Head of caudate nucleus (tissue), 42 donors: Measurements from ENCODE around the gene CHCHD6.
"Not testable (repeated sequence)": the region's sequence is repeated elsewhere in the genome, so short reads cannot be mapped to it uniquely, and the experiment has no call there.

Experiments used
- DNase-seq, 42 donors: peaks; one replicate each; pipeline versions ENCODE4 v3.0.0 to v3.0.0-alpha.2; 2020 to 2021; ENCODE audit warnings: mixed read lengths in 7 of 42
- intact Hi-C: fragments of 100-400 bp; cut with DNase I; formaldehyde crosslinking; loops from one replicate; pipeline ENCODE4 v1.15.0; 2022

CHCHD6 gene

GRCh38 chr3:126782536-126782935 is 78.5 kb downstream of the CHCHD6 start:
- intact Hi-C loops, result no loop called here
- DNase-seq, result peak in 4 of 42 donors; percentile 13 to 52 (median 26)

- no peak for DNase-seq
- intact Hi-C loops, result no loop called here
Measured at GRCh38 chr3:126784254-126784653, 80.2 kb downstream of the CHCHD6 start.

- DNase-seq, intact Hi-C loops: not testable (repeated sequence)
Measured at GRCh38 chr3:126791320-126791719, 87.3 kb downstream of the CHCHD6 start.

- intact Hi-C loops, result no loop called here
- DNase-seq, result no peak
Measured at GRCh38 chr3:126792998-126793397, 89.0 kb downstream of the CHCHD6 start.

GRCh38 chr3:126797563-126797962 is 93.5 kb downstream of the CHCHD6 start:
- intact Hi-C loops, result no loop called here
- DNase-seq, result no peak

DNA sequence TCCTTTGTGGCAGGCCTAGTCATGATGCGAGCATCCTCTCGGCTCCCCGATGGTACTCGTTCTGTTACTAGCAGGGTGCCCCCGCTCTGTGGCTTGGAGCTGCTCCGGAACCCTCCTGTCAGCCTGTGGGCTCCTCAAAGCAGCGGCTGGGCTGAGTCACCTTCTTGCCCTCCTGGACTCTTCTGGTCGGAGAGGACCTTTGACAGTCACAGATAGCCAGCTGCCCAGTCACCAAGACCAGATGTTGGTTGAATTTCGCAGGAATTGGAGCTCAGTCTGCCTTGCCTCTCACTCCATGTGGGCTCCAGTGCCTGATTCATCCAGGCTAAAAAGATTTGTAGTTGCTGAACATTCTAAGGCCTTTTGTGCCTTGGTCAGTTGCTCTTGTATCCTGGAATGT is 94.5 kb downstream of the CHCHD6 start:
- intact Hi-C loops, result no loop called here
- no peak for DNase-seq

DNA sequence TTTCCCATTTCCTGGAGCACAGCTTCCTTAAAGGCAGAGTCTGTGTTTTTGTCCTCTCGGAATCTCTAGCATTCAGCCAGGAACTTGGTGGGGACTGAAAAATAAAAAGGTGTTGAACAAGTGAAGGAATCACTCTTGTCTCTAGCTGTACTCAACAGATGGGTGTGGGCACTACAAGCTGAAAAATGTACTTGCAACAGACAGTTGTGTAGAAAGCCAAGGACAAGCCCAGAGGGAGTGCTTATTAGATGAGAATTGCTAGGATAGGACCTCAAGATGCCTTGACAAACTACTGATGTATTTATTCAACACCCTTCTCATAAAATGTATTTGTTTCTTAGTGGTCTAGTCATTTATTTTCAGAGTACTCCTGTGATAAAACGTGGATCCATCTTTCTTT is 95.1 kb downstream of the CHCHD6 start:
- DNase-seq, result no peak
- intact Hi-C loops, result no loop called here

DNA sequence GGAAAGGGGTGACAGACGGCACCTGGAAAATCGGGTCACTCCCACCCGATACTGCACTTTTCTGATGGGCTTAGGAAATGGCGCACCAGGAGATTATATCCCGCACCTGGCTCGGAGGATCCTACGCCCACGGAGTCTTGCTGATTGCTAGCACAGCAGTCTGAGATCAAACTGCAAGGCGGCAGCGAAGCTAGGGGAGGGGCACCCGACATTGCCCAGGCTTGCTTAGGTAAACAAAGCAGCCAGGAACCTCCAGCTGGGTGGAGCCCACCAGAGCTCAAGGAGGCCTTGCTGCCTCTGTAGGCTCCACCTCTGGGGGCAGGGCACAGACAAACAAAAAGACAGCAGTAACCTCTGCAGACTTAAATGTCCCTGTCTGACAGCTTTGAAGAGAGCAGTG is 97.3 kb downstream of the CHCHD6 start:
- intact Hi-C loops, DNase-seq: not testable (repeated sequence)

GRCh38 chr3:126807795-126808194 is 103.8 kb downstream of the CHCHD6 start:
- DNase-seq, result no peak
- intact Hi-C loops, result no loop called here

DNA sequence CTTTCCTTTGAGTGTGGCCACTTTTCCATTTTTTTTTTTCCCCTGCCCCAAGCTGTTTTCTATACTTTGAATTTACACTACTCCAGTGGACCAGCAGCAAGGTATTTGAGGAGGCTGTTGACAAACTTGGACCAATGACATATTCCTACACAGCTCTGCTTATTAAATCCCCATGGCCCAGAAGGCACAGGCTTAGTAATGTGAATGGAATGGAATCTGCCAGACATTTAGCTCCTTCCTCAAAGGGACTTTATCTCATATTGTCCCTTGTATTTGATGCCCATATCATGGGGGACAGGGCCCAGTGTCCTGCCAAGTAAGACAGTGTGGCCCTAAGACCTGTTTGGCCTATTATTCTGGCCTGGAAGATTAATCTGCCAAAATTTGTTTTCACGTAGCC is 107.5 kb downstream of the CHCHD6 start:
- intact Hi-C loops, result no loop called here
- DNase-seq, result no peak

DNA sequence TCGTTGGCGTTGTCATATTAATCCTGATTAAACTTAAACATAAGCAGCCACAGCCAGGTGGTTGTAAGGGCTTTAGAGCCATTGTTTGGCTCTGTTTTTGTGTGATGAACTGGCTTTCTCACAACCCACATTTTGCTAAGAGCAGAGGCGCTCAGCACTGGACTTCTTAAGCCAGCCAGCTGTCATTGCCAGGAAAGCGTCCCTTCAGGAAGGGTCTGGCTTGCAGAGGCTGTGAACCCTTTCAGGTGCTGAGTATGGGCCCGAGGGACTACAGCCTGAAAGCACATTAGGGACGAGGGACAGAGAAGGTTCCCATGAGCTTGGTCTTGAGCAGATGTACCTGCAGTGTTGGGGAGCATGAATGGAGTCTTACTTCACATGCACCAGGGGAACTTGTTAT is 112.3 kb downstream of the CHCHD6 start:
- intact Hi-C loops, result no loop called here
- no peak for DNase-seq

DNA sequence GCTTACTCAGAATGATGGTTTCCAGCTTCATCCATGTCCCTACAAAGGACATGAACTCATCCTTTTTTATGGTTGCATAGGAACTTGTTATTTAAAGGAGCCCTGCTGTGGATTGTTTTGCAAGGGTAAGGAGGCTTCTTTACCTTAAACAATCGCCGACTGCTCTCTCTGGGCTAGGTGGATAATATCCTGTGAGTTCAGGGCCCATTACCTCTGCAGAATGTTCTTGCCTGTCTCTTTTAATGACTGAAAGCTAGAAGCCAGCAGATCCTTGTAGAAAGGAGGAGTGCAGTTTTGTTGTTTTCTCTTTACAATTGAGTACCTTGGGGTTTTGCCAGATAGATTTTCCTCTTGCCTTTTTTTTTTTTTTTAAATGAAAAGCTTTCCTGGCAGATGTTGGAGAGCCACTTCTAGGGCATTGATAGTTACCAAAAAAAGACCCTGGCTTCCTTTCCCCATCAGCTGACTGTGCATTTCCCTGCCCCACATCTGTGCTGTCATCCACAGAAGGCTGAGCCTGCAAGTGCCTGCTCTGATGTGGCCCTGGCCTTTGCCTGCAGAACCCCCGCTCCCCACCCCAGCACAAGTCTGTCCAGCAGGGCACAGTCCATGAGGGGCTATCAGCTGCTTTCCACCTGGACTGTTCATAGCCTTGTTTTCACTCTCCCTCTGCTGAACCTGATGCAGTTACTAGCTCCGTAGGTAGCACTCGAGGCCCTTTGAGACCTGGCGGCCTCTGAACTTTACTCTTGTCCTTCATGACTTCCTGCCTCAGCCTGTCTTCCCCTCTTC is 113.1 kb downstream of the CHCHD6 start:
- intact Hi-C loops, result no loop called here
- DNase-seq, result peak in 7 of 42 donors; percentile 2 to 51 (median 20)

- intact Hi-C loops, result no loop called here
- no peak for DNase-seq
Measured at GRCh38 chr3:126817781-126818180, 113.7 kb downstream of the CHCHD6 start.

DNA sequence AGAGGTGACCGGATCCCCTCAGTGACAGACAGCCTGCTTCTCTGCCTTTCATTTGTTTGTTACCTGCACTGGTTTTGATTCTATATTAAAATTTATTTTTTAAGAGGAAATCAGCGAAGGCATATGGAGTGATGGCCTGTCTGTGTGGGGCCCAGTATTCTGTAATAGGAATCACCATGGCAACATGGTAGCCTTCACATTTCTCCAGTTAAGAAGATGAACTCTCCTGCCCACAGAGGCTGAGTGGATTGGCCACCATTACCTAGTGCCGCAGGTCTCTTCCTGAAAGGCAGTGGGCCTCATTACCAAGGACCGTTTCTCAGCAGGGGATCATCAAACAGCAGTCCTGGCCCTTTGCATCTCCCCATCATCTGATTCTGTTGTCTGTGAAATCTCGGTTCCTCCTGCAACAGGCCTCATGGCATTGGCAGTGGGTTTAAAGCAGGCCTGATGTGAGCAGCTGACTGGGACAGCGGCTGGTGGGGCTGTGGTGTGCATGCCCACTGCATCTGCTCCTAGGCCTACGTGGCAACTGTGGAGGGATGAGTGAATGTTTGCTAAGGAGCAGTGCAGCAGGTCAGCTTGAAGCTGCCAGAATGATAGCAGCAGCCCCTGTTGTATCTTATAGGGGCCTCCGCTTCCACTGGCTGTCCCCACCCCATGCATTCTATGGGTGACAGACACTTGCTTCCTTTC is 114.5 kb downstream of the CHCHD6 start:
- intact Hi-C loops, result no loop called here
- DNase-seq, result no peak

GRCh38 chr3:126826693-126827092 is 122.7 kb downstream of the CHCHD6 start:
- no peak for DNase-seq
- intact Hi-C loops, result no loop called here

- no peak for DNase-seq
Measured at GRCh38 chr3:126827121-126827520, 123.1 kb downstream of the CHCHD6 start.

GRCh38 chr3:126828306-126828705 is 124.3 kb downstream of the CHCHD6 start:
- DNase-seq, result no peak
- intact Hi-C loops, result no loop called here

More at GRCh38 chr3:126827121-126827520, 123.1 kb downstream of the CHCHD6 start:
- intact Hi-C loops, result no loop called here

GRCh38 chr3:126832933-126833332 is 128.9 kb downstream of the CHCHD6 start:
- intact Hi-C loops, result no loop called here
- no peak for DNase-seq

DNA sequence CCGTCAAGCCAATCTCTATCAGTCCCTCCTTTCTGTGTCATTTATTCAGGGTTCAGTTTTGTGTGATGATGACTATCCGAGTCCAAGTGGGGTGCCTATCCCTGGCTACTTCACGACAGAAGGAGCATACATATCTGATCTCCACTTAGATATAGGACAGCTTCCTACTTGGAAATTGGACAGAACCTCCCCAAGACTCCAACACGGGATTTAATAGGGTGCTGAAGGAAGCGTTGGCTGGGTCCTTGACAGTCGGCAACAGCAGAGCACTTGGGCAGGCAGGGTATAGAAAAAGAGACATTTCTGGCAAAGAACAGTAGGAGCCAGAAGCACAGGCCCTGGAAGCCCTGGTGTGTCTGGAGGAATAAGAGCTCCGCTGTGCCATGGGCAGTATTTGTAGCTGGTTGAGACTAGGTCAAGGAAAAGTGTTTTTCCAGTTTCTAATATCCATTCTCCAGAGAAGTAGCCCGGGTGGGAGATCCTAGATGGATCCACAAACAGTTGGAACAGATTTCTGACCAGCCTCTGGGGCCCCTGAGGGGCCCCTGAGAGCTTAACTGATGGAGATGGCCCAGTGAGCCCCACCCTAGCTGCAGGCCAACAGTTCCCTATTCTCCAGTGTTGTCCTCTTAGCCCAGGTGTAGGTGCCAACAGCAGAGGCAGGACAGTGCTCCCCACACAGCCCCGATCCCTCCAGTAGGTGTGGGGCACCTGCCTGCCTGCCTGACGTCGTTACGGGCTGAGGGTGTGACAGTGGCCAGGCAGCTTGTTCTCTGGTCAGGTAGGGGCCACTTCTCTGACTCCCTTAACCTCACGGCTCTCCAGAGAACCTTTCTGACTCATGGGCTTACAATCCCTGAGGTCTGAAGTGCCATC is 130.8 kb downstream of the CHCHD6 start:
- intact Hi-C loops, result no loop called here
- DNase-seq, result no peak
